Measurements from ENCODE around the gene SLC6A6. TPM values are rescaled to one million over a fixed set of nuclear protein-coding genes. Genes with fewer than 3 reads are reported as not detected.

Gene SLC6A6
- total RNA-seq, 2 experiments from 2014 or later = 44.2 to 46.4 TPM

DNA sequence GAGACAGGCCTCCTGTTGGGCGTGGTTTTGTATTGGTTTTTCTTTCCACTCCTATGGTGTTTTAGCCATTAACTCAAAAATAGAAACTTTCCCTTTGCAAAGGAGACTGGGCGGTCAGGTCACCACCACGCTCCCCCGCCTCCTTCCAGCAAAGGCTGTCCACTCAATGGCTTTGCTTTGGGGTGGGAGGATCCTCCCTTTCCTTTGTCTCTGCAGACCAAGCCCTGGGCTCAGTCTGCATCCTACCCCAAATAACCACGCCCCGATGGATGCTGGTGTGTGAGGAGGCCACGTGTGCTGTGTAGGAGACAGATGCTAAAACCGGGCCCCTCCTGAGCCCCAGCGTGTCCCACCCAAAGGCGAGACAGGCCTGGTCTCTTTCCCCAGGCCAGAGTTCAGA is 69.3 kb downstream of the SLC6A6 start:
- POLR2A ChIA-PET = no interaction called here
- CTCF ChIA-PET = no interaction called here

DNA sequence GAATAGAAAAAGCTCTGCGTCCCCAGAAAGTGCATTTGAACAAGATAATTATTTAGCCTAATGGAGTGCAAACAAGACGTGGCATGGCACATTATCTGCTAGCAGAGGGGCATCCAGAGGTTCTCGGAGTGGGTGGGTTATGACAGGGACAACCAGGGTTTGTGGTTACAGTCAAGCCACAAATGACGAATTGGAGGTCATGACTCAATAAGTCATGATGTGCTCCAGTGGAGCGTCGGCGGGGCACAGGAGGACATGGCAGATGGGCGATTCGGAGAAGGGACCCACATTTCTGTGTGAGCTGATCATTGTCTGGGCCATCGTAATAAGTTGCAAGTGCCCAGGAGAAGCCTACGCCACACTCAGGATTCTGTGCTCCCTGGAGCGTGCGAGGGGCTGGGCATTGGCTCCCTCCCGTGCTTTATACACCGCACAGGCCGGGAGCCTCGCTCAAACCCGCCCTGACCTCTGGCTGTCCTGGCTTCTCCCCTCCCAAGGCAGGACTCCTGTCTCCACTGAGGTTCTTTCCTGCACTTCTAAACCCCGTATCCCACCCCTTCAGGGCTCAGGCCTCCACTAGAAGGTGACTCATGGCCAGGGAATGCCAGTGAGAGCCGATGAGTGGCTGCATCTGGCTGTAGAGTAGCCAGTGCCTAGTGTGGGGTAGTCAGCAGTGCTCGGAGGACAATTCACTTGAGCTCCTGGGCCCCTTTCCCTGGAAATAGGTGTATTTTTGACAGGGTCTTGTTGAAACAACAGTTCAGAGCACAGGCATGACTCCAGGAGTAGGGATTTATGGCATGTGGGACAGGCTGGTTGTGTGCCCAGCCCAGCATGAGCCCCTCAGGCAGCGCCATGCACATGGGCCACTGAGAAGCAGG is 70.3 kb downstream of the SLC6A6 start:
- CTCF ChIA-PET = no interaction called here
- POLR2A ChIA-PET = no interaction called here

DNA sequence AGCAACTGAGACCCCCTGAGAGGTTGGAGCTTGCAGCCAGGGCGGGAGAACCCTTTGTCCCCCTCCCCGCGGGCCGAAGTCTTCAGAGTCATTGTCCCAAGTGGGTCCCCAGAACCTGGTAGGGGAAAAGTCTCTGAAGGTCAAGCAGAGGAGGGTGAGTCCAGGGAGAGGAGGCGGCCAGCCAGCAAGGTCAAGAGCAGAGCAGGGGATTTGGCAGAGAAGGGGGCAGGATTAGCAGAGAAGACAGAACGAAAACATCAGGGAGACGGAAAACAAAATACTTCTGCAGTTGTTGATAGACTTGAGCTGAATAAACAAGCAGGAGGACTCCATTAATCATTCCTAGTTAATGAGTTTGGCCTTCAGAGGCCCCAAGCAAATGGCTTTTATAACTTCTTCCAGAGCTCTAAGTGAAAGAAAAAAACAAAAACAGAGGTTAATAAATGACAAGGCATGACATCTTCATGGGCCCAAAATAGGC is 71.0 kb downstream of the SLC6A6 start:
- ChIA-PET CTCF (no interaction called here), POLR2A (no interaction called here)

DNA sequence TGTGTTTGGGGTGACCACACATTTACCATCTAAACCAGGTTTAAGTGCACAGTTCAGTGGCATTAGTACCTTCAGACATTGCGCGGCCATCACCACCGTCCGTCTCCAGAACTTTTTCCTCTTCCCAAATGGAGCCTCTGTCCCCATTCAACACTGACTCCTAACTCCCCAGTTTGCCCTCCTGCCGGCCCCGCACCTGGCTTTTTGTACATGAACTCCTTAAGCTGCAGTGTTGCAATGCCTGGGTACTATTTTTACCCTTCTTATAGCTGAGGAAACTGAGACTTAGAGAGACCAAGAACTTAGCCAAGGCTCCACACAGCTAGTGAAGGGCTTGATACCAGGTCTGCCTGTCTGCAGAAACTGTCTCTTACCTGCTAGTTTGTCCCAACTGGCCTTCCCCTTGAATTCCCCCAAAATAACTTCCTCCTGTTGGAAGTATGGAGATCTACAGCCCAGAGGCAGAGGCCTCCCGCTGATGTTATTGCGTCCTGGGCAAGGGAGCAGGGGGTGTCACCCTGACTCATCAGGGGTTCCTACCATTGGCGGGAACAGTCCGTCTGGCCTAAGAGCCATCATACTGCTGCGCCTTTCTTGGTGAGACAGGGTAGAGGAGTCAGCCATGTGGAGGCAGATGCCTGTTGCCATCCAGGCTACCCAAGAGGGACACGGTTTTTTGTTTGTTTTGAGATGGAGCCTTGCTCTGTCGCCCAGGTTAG is 72.1 kb downstream of the SLC6A6 start:
- CTCF ChIA-PET = no interaction called here
- POLR2A ChIA-PET = no interaction called here

DNA sequence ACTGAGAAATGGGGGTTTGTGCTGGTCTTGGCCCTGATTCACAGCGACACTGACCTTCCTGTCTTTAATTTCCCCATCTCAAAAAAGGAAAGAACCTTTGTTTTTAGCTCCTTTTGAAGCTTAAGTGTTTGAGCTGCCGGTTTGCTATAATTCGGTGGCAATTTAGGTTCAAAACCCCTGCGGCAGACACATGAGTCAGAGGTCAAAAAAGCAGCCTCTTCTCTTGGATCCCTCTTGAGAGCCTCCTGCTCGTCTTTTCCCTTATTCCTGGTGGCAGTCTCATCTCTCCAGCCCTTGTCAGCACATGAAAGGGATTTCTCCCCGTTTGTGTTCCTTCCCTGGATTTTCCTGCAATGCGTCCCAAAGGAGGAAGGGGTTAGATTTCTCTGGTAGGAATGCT is 73.2 kb downstream of the SLC6A6 start:
- ChIA-PET CTCF (no interaction called here), POLR2A (no interaction called here)

DNA sequence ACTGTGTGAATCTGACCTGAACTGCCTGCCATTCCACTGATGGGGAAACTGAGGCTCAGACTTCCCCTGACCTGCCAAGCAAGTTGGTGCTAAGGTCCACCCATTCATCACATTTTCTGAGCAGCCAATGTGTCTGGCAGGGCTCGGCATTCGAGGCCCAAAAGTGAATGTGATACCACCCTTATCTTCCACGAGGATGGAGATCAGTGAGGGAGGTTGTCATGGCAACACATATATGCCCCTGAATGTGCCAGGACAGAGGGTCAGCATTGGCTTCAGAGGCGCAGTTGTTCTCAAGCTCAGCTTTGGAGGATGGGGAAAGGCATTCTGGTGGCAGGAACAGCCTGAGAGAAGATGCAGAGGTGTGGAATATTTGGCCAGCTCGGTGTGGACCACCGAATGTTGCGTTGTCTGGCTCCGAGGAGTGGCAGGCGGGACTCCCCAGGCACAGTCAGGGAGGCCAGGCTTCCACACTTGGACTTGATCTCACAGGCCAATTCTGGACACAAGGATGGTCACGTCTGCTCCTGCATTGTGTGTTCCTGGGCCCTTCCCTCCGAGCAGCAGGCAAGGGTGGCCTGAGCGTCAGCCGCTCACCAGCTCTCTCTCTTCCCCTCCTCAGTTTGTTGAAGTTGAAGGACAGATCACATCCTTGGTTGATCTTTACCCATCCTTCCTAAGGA is 74.3 kb downstream of the SLC6A6 start:
- CTCF ChIA-PET = no interaction called here
- POLR2A ChIA-PET = no interaction called here

DNA sequence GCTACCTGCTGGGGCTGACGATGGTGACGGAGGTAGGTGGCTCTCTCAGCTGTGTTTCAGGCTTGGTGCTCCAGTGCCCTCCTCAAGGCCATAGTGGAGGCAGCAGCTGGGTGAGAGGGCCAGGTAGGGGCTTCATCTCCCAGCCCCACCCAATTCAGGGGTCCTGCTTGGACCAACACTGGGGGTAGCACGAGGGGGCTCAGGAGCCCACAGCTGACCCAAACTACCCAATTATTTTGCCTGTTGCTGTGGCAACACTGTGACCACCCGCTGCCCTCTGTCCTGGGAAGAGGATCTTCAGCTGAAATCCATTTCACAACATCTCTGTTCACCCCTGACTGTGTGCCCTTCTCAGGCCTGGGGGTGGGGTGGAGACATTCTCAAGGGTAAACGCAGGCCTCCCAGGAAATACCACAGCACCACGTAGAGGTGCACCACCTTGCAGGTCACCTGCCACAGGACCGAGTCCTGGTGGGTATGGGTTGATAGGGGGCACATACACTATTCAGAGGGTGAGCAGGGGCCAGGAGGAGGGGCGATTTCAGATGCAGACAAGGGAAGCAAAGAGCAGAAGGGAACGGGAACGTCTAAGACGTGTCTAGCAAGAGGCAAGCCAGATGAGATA is 75.0 kb downstream of the SLC6A6 start:
- ChIA-PET CTCF (no interaction called here), POLR2A (no interaction called here)

DNA sequence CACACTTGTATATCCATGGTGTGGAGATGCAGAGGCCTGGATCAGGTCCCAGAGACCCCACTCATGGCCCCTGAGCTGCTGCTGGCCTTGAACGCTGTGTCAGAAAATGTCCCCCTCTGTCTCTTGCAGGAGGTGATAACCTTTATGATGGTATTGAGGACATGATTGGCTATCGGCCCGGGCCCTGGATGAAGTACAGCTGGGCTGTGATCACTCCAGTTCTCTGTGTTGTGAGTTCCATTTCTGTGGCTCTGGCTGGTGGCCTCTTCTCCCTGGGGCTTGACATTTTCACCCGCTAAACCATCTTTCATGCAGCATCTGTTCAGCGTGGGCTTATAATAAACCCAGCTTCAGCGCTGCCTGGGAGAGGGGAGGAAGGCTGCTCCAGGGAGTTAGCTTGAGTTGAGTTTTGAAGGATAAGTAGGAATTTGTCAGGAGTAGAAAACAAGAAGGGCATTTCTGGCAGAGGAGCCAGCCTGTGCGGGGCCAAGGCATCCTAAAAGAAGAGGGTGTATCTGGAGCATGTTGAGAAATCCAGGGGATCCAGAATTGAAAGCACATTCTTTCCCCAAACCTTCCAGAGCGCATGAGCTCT is 76.6 kb downstream of the SLC6A6 start:
- CTCF ChIA-PET = no interaction called here
- POLR2A ChIA-PET = no interaction called here

DNA sequence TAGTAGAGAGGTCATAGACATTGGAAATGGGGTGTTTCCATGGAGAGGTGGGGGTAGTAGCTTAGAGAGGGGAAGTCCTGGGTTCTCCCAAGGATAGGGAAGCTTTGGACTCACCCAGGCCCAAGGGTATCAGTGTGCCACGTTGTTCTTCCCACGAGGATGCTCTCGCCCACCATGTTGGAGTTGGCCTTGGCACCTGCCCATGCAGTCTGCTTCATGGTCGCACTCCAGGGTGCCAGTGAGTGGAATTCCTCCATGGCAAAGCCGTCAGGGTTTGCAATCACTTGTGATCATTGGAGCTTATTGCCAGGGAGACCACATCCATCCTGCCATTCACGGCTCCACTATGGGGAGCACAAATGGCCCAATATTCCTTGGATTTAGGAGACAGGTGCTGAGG is 77.2 kb downstream of the SLC6A6 start:
- ChIA-PET CTCF (no interaction called here), POLR2A (no interaction called here)

DNA sequence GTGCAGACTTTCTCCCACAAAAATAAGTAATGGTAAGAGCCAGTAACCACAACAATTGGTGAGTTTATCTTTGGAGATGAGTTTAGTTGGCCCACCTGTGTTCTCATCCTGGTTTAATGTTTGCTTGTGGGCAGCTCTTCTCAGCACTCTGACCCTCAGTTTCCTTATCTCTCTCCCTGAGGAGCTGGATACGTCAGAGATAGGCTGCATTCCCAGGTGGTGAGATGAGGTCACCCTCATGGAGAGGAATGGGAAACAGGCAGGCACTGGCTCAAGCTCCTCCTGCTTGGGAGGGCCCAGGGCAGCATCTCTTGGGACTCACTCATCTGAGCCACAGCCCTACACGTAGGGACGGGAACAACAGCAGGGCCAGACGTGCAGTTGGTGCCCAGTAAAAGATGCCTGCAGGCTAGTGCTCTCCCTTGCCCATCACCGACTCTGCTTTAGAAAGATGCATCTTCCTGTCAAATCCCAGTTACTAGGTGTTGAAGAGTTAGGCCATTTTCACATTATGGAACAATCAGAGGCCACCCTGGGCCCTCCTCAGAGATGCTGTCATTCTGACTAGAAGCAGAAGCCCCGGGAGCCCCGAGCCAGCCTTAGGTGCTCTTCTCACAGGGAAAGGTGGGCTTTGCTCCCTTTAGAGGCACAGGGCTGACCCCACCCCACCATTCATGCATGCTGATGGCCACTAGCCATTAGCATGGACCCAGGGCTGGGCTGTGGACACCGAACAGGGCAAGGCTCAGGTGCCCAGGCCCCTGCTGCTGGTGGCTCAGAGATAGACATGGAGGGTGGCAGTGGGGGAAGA is 78.0 kb downstream of the SLC6A6 start:
- CTCF ChIA-PET = no interaction called here
- POLR2A ChIA-PET = no interaction called here

DNA sequence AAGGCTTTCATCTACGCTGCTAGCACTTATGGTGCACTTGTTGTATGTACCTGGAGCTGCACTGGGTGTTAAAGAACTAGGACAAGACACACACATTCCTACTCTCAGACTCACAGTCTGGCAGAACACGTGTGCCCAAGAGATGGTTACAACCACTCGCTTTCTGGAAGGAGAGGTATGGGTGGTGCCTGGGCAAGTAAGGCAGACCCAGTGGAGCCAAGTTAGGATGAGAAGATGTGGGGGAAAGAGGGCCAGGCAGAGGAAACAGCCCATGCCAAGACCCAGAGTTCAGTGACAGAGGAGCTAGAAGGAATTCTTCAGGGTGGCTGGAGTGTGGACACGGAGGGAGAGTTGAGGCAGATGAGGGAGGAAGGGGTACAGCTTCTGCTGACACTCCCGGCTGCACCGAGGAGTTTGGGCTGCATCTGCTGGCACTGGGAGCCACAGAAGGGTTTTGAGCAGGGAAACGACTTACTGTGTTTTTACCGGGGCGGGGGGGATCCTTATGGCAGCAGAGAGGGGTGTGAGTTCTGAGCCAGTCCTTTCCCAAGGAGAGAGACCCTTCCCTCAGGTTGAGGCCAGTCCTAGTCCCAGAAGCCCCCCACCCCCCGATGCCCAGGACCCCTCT is 78.7 kb downstream of the SLC6A6 start:
- ChIA-PET POLR2A (no interaction called here), CTCF (no interaction called here)

DNA sequence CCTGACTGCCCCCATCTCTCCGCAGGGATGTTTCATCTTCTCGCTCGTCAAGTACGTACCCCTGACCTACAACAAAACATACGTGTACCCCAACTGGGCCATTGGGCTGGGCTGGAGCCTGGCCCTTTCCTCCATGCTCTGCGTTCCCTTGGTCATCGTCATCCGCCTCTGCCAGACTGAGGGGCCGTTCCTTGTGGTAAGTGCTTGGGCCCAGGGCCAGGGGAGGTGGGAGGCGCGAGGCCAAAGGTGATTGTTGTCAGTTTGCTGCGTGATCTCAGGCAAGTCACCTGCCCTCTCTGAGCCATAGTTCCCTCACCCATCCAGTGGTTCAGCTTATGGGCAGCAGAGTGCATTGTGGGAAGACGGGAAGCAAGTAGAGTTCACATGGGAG is 79.2 kb downstream of the SLC6A6 start:
- ChIA-PET POLR2A (no interaction called here), CTCF (interaction anchor here (0.5 kb wide), 1 partner anchor 375 kb away, joined by 3 read pairs; no protein-coding TSS in a partner anchor)

DNA sequence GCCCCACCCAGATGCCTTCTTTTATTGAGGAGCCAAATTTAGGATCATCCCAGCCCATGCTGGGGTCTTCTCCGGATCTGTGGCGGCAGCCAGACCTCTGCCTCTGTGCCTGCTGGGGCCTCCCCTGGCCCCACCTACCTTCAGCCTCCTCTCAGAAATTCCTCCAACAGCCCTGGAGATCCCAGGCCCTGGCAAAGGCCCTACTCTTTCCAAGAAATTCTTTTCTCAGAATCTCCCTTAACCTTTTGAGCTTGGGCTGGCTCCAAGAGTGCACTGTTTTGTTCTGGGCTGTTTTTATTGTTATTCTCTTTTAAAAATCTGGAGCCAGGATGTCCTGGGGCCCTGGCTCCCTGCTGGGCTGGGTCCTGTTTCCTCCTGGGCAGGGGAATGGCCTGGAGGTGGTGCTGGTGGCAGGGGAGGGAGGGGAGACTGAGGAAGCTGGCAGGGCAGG is 79.9 kb downstream of the SLC6A6 start:
- CTCF ChIA-PET = interaction anchor here (0.5 kb wide), 1 partner anchor 374 kb away, joined by 3 read pairs; no protein-coding TSS in a partner anchor
- POLR2A ChIA-PET = no interaction called here

DNA sequence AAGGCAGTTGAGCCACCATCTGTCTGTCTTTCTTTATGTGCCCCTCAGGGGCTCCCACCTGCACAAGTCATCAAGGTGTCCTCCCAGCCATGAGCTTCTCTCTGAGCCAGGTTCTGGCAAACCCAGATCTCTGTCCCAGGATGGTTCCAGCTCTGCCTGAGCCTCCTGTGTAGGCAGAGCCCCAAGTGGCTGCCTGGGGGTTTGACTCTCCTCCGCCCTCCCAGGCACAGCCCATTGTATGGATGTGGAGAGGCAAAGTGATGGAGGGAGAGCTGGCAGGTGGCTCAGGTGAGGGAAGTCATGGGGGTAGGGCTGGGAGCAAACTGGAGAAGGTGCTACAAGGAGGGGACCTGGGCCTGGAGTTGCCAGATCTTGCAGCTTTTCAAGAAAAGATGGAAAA is 80.9 kb downstream of the SLC6A6 start:
- CTCF ChIA-PET = no interaction called here
- POLR2A ChIA-PET = no interaction called here

DNA sequence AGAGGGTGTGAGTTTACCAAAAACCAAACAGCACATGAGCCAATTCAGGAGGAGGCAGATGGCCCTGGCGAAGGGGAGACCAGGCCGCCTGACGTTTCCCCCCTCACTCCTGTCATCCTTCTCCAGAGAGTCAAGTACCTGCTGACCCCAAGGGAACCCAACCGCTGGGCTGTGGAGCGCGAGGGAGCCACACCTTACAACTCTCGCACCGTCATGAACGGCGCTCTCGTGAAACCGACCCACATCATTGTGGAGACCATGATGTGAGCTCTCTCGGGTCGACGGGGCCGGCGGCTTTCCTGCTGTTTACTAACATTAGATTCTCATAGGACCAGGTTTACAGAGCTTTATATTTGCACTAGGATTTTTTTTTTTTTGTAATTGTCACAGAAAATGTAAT is 82.3 kb downstream of the SLC6A6 start:
- ChIA-PET CTCF (no interaction called here), POLR2A (no interaction called here)

DNA sequence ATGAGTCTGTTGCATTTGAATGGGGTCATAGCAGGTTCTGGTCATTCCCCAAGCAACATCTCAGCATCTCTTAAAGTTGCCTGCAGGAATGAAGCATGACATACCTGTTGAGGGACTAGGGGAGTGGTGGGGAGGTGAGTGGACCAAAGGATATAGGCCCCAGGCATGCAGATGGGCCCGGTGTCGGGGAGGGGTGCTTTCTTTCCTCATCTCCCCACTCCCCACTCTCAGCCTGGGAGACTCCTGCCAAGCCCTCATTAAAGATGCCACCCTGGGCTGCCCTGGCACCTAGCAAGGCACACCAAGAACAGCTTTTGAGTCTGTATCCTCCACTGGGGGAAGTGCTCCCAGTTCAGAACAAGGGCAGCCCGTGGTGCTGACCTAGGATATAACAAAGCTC is 83.6 kb downstream of the SLC6A6 start:
- CTCF ChIA-PET = no interaction called here

DNA sequence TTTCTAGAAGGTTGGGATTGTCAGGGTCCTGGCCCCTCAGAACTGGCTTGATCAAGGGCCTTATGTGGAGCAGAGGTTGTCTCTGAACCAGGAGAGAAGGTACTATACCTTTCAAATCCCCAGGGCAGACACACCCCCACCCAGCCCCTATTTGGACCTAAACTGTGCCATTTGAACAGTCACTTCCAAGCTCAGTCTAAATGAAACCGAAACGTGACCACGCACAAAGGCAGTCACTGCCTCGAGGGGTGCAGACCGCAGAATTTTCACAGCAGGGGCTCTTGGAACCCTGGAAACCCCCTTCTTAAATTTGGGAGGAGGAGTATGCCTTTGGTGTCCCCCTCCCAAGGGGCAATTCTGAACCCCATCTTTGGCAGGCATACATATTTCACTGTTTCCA is 84.1 kb downstream of the SLC6A6 start:
- ChIA-PET POLR2A (no interaction called here), CTCF (no interaction called here)

More for the DNA sequence above, 83.6 kb downstream of the SLC6A6 start:
- POLR2A ChIA-PET = no interaction called here

DNA sequence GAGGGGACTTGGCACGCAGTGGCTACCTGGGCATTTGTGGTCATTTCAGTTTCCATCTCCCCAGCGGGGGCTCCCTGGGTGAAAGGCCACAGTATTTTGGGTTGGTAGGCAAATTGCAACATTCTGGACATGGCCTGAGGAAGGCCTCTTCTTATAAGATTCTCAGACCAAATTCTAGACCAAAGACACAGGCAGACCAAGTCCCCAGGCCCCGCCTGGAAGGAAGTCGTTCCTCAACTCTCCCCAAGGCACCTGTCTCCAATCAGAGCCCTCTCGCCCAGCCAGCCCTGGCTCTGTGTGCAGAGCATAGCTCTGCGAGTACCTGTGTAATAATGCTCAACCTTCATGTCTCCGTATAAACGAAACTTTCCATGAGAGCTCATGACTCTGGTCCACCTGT is 84.7 kb downstream of the SLC6A6 start:
- CTCF ChIA-PET = no interaction called here
- POLR2A ChIA-PET = no interaction called here

DNA sequence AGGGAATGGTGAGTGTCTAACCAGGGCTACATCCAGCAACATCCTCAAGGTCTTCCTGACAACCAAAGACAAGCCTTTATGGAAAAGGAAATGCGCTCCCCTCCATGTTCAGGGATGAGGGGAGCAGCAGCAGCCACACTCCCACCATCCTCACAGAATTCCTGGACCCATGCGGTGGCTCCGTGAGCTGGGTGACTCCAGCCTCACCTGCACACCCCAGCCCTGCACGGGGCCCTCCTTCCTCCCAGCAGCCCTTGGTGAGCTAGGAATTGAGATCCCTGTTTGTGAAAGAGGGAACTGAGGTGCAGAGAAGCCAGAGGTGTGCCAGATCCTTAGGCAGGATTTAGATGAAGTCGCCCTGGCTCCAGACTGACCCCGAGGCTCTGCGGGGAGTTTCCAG is 85.4 kb downstream of the SLC6A6 start:
- ChIA-PET CTCF (no interaction called here), POLR2A (no interaction called here)
